ENCODE measurements around the gene MAGEA3.

Gene MAGEA3

DNA sequence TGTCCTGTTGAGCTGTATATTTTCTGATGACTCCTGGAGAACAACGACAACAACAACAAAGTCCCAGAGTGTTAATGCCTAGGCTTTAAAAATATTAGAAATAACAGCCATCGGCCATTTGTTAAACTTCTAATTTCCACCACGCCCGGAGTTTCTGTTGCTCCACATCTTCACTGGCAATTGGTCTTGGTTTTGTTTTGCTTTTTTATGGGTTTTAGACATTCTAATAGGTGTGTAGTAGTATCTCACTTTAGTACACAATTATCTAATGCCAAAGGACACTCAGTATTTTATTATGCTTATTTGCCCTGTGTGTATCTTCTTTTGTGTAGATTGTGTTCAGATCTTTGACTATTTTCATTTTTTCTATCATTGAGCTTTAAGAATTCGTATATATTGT, 40.0 kb downstream of the MAGEA3 start:
- TF ChIP-seq, protein P1, sequence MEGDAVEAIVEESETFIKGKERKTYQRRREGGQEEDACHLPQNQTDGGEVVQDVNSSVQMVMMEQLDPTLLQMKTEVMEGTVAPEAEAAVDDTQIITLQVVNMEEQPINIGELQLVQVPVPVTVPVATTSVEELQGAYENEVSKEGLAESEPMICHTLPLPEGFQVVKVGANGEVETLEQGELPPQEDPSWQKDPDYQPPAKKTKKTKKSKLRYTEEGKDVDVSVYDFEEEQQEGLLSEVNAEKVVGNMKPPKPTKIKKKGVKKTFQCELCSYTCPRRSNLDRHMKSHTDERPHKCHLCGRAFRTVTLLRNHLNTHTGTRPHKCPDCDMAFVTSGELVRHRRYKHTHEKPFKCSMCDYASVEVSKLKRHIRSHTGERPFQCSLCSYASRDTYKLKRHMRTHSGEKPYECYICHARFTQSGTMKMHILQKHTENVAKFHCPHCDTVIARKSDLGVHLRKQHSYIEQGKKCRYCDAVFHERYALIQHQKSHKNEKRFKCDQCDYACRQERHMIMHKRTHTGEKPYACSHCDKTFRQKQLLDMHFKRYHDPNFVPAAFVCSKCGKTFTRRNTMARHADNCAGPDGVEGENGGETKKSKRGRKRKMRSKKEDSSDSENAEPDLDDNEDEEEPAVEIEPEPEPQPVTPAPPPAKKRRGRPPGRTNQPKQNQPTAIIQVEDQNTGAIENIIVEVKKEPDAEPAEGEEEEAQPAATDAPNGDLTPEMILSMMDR (IDR thresholded peaks at IDR 0.05), result no peak

Data from LNCAP (cell line).